Smooth muscle cell (in vitro differentiated cells): ENCODE data around the gene TRABD2B. TPM values are rescaled to one million over a fixed set of nuclear protein-coding genes. Genes with fewer than 3 reads are reported as not detected.

Experiments used
- DNase-seq: peaks from one replicate; lab custom pipeline; 2025; ENCODE audit not compliant: unreplicated experiment; lab: John Stamatoyannopoulos, UW
- H2AFZ ChIP-seq: fragments of 200-600 bp; sonication (generic); 2 replicates; pipeline ENCODE4 v1.6.0; 2016; ENCODE audit warnings: antibody characterized with exemption, low read depth, mild to moderate bottlenecking
- H3F3A ChIP-seq: fragments of 200-600 bp; sonication (generic); 2 replicates; pipeline ENCODE4 v1.6.0; 2017; ENCODE audit warnings: antibody characterized with exemption, low read depth
- H3K27ac ChIP-seq: fragments of 200-600 bp; sonication (generic); 2 replicates; pipeline ENCODE4 v1.5.1; 2016; ENCODE audit warnings: low read depth, mild to moderate bottlenecking
- H3K27me3 ChIP-seq: fragments of 200-600 bp; sonication (generic); 2 replicates; pipeline ENCODE4 v1.6.1; 2016; ENCODE audit warnings: low read depth, mild to moderate bottlenecking
- H3K36me3 ChIP-seq: fragments of 200-600 bp; sonication (generic); 2 replicates; pipeline ENCODE4 v1.5.1; 2016; ENCODE audit warnings: low read depth
- H3K4me1 ChIP-seq: fragments of 200-600 bp; sonication (generic); 2 replicates; pipeline ENCODE4 v1.5.1; 2016; ENCODE audit warnings: low read depth
- H3K4me2 ChIP-seq: fragments of 200-600 bp; sonication (generic); 2 replicates; pipeline ENCODE4 v1.6.0; 2016; ENCODE audit warnings: mild to moderate bottlenecking
- H3K4me3 ChIP-seq: fragments of 200-600 bp; sonication (generic); 2 replicates; pipeline ENCODE4 v1.5.1; 2016; ENCODE audit warnings: mild to moderate bottlenecking
- H3K79me2 ChIP-seq: fragments of 200-600 bp; sonication (generic); 2 replicates; pipeline ENCODE4 v1.6.0; 2016; ENCODE audit warnings: low read depth, mild to moderate bottlenecking
- H3K9ac ChIP-seq: fragments of 200-600 bp; sonication (generic); 2 replicates; pipeline ENCODE4 v1.6.0; 2016; ENCODE audit warnings: low read depth
- H3K9me3 ChIP-seq: fragments of 200-600 bp; sonication (generic); replicated peaks from 2 replicates; pipeline ENCODE4 v1.5.1; 2016; ENCODE audit warnings: low read depth
- H4K20me1 ChIP-seq: fragments of 200-600 bp; sonication (generic); 2 replicates; pipeline ENCODE4 v1.6.0; 2016; ENCODE audit warnings: low read depth
- CTCF ChIP-seq: fragments of 200-600 bp; sonication (generic); IDR thresholded peaks from 2 replicates; pipeline ENCODE4 v1.5.1; 2017; ENCODE audit warnings: borderline replicate concordance, mild to moderate bottlenecking, antibody characterized with exemption; ENCODE audit not compliant: insufficient read depth, poor library complexity, severe bottlenecking
- WGBS: methylation state at CpG from one replicate; pipeline ENCODE4 v1.1.7; 2016; ENCODE audit warnings: low lambda C conversion rate; 5-methylcytosine and 5-hydroxymethylcytosine counted together
- polyA plus RNA-seq: library from polyadenylated mRNA; unstranded; fragments of >200 nt; fragmentation: Nextera tagmentation; extraction: Ambion mirVana; gene quantifications from 2 replicates; pipeline ENCODE4 v1.2.1, GENCODE V29; 2016
- total RNA-seq: library from RNA; depleted of rRNA; stranded (reverse); fragments of >200 nt; gene quantifications from 2 replicates; pipeline ENCODE4 v1.2.3, GENCODE V29; 2014

Gene TRABD2B
- total and polyA plus RNA-seq, 2 experiments from 2014 or later = 0.94 to 4.9 TPM

DNA sequence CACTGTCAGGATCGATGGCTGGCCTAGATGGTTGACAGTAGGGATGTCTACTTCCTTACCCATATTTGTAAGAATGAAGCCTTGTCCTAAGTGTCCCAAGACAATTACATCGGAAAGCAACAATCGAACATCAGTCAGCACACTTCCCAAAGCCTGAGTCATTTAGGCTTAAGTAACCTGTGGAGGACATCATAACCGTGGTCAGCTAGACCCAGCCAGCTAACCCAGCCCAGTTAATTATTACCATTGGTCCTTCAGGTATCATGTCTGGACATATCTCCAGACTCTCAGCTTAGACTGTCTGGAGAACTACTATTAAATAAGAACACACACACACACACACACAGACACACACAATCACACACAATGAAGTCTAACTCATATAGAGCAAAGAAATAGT is 264.7 kb downstream of the TRABD2B start:
- WGBS = 81% methylated on average over 4 of the region's 4 CpGs
- no peak overlapping the region for H2AFZ ChIP-seq
- H3K4me1 ChIP-seq = no peaks in the 10 kb centered on the region
- H3K27ac ChIP-seq = no peak overlapping the region
- no peak overlapping the region for H3K9ac ChIP-seq
- peaks cover 69% of the 10 kb centered on the region for H3K27me3 ChIP-seq
- H3K79me2 ChIP-seq = no peaks in the 10 kb centered on the region
- TF ChIP-seq CTCF = no peak
- DNase-seq = no peak
- no peak overlapping the region for H3K4me3 ChIP-seq
- no peak overlapping the region for H3K4me2 ChIP-seq
- H4K20me1 ChIP-seq = no peaks in the 10 kb centered on the region
- no peaks in the 10 kb centered on the region for H3F3A ChIP-seq
- no peaks in the 10 kb centered on the region for H3K36me3 ChIP-seq
- no peaks in the 10 kb centered on the region for H3K9me3 ChIP-seq

DNA sequence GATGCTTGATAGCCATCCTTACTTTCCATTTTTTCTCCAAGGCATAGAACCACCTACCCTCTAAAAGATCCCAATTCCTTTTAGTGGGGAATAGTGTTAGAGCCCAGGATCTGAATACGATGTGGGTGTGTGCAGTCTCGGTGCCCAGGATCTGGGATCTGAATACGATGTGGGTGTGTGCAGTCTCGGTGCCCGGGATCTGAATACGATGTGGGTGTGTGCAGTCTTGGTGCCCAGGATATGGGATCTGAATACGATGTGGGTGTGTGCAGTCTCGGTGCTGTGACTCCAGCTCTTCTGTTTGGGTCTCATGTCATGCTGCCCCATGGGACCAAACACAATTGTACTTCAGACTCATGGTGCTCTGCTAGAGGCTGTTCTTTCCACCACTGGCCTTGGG is 265.5 kb downstream of the TRABD2B start:
- no peak for DNase-seq
- no peaks in the 10 kb centered on the region for H4K20me1 ChIP-seq
- no peaks in the 10 kb centered on the region for H3K36me3 ChIP-seq
- no peaks in the 10 kb centered on the region for H3K9me3 ChIP-seq
- H3K79me2 ChIP-seq = no peaks in the 10 kb centered on the region
- H3K27ac ChIP-seq = no peak overlapping the region
- H3K4me1 ChIP-seq = no peaks in the 10 kb centered on the region
- peaks cover 61% of the 10 kb centered on the region for H3K27me3 ChIP-seq
- no peaks in the 10 kb centered on the region for H3F3A ChIP-seq
- no peak overlapping the region for H2AFZ ChIP-seq
- H3K4me2 ChIP-seq = no peak overlapping the region
- 92% methylated on average over 8 of the region's 8 CpGs for WGBS
- no peak overlapping the region for H3K4me3 ChIP-seq
- TF ChIP-seq CTCF = no peak
- H3K9ac ChIP-seq = no peak overlapping the region

DNA sequence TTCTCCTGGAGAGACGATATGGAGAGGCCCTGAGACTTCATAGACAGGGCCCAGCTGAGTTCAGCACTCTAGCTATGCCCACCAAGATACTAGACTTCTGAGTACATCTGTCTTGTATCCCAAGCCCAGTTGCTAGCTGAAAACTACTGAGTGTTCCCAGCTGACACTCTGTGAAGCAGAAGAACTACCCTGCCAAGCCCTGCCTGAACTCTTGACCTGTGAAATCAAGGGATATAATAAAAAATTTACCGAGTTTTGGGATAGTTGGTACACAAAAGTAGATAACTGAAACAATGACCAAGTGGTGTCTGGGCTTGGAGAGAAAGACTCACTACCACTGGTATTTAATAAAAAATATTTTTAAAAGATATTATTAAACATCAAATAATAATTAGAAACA is 267.5 kb downstream of the TRABD2B start:
- H3K9me3 ChIP-seq = no peaks in the 10 kb centered on the region
- H3K27ac ChIP-seq = no peak overlapping the region
- no peaks in the 10 kb centered on the region for H3K79me2 ChIP-seq
- H3K4me1 ChIP-seq = no peaks in the 10 kb centered on the region
- H4K20me1 ChIP-seq = no peaks in the 10 kb centered on the region
- no peak overlapping the region for H3K9ac ChIP-seq
- H3K4me3 ChIP-seq = no peak overlapping the region
- DNase-seq = no peak
- WGBS = 81% methylated on average over 2 of the region's 2 CpGs
- peaks cover 56% of the 10 kb centered on the region for H3K27me3 ChIP-seq
- no peak overlapping the region for H2AFZ ChIP-seq
- no peak overlapping the region for H3K4me2 ChIP-seq
- TF ChIP-seq CTCF = no peak
- no peaks in the 10 kb centered on the region for H3F3A ChIP-seq
- H3K36me3 ChIP-seq = no peaks in the 10 kb centered on the region

DNA sequence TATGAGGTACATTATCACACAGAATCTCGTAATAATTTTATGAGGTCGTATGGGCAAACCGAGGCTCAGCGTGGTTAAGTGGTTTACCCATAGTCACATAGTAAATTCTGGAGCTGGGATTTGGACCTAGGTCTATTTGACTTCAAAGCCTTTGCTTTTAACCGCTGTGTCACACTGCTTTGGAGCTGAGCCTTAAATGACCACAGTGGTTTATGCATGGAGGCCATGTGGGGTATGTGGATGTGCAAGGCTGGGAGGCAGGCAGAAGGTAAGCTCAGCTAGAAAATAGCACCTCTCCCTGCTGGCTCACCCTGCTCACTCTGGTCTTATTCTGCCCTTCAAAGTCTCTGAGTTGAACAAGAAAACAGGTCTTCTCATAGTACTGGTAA is 269.5 kb downstream of the TRABD2B start:
- H3K4me1 ChIP-seq = no peaks in the 10 kb centered on the region
- no peak overlapping the region for H3K4me3 ChIP-seq
- peaks cover 56% of the 10 kb centered on the region for H3K27me3 ChIP-seq
- 48% methylated on average over 5 of the region's 5 CpGs for WGBS
- no peak overlapping the region for H3K27ac ChIP-seq
- H3K4me2 ChIP-seq = no peak overlapping the region
- no peaks in the 10 kb centered on the region for H3K9me3 ChIP-seq
- no peak overlapping the region for H3K9ac ChIP-seq
- H4K20me1 ChIP-seq = no peaks in the 10 kb centered on the region
- no peak for DNase-seq
- no peaks in the 10 kb centered on the region for H3K79me2 ChIP-seq
- no peaks in the 10 kb centered on the region for H3K36me3 ChIP-seq
- no peaks in the 10 kb centered on the region for H3F3A ChIP-seq
- H2AFZ ChIP-seq = no peak overlapping the region
- no peak for TF ChIP-seq CTCF
